GM19372 (cell line): ENCODE measurements around the gene AP5S1.
A peak's percentile ranks its signal among the peaks of the same experiment; 100 is the strongest.
"Not testable (repeated sequence)": the region's sequence is repeated elsewhere in the genome, so short reads cannot be mapped to it uniquely, and the experiment has no call there.

Experiments used
- ATAC-seq: cut with Tn5 transposase; IDR thresholded peaks from one replicate; pipeline ENCODE4 v1.9.1; 2021; ENCODE audit warnings: mild to moderate bottlenecking, low read depth, moderate library complexity; ENCODE audit not compliant: unreplicated experiment

AP5S1 gene

DNA sequence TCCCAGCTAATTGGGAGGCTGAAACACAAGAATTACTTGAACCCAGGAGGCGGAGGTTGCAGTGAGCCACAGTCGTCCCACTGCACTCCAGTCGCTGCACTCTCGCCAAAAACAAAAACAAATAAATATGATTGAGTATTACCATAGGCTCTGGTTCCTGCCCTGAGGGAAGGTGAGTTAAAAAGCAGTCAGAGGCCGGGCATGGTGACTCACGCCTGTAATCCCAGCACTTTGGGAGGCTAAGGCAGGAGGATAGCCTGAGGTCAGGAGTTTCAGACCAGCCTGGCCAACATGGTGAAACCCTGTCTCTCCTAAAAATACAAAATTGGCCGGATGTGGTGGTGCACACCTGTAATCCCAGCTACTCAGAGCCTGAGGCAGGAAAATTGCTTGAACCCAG is 19.9 kb downstream of the AP5S1 start:
- not testable (repeated sequence) for ATAC-seq

GRCh38 chr20:3842348-3842930 is 22.1 kb downstream of the AP5S1 start:
- no peak for ATAC-seq

DNA sequence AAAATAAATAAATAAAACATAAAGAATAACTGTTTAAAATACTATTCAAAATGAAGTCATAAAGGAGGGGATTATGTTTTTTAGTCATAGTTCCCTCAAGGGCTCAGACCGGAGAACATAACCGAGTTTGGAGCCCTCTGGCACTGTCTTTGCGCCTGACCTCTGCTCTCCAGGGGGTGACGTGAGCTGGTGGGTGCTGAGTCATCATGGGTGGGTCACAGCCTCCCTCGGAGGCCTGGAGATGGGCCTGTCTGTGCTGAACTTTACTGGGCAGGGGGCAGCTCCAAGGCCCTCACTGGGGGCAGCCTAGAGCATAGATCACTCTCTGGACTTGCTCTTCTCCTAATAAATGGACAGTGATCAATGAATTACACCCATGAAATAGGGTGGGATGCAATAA is 23.1 kb downstream of the AP5S1 start:
- no peak for ATAC-seq

DNA sequence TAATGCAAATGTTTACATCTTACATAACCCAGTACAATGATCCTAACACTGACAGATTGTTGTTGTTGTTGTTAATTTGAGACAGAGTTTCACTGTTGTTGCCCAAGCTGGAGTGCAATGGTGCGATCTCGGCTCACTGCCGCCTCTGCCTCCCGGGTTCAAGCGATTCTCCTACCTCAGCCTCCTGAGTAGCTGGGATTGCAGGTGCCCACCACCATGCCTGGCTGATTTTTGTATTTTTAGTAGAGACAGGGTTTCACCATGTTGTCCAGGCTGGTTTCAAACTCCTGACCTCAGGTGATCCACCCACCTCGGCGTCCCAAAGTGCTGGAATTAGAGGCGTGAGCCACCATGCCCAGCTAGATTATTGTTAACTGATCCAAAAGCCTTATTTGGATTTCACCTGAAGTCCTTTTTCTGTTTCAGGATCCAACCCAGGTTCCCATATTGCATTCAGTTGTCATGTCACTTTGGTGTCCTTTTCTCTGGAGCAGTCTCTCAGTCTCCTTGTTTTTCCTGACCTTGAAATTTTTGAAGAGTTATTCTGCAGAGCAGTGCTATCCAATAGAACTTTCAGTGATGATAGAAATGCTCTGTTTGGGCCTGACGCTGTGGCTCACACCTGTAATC is 23.8 kb downstream of the AP5S1 start:
- ATAC-seq, result not testable (repeated sequence)

DNA sequence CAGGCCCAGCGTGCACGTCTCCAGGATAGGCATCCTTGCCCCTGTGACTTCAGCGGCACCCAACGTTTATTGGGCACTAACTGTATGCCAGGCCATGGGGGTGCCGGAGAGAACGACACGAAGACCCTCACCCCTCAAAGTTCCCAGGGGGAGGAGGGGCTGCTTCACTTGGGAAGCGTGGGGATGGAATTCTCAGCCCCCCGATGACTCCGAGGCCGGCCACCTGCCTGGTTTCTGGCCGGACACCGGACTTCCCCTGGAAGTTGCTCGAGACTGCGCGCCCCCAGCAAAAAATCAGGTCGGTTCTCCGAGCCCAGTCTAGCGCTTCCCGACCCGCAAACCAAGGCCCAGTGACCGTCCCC is 26.0 kb downstream of the AP5S1 start:
- ATAC-seq, result no peak

GRCh38 chr20:3846740-3847428 is 26.5 kb downstream of the AP5S1 start, which contains the start of gene MAVS:
Gene MAVS, plus strand, starts transcription at chr20:3846834. Its CDS starts 7,791 bp downstream, at chr20:3854625.
- ATAC-seq, result peak; percentile 96

DNA sequence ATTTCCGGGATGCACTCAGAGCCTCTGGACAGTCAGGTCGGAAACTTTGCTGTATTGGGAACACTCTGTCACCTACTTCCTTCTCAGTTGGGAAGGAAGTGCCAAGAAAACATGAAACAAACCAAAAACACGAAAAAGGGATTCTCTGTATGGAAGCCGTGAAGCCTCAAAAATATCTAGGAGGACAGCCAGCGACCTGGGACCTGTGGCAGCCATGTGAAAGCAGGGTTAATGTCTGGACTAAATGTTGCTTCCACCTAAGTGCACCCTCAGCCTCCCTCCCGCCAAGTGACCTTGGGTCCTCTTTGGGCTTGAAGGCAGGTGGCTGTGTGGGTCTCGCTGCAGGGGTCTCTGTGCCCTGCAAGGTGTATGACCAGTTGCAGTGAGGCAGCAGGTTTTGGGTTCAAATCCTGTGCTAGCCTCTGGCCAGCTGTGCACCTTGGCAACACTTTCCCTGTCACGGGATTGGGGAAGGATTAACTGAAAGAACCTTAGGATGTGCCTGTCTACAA is 27.1 kb downstream of the AP5S1 start:
- no peak for ATAC-seq

DNA sequence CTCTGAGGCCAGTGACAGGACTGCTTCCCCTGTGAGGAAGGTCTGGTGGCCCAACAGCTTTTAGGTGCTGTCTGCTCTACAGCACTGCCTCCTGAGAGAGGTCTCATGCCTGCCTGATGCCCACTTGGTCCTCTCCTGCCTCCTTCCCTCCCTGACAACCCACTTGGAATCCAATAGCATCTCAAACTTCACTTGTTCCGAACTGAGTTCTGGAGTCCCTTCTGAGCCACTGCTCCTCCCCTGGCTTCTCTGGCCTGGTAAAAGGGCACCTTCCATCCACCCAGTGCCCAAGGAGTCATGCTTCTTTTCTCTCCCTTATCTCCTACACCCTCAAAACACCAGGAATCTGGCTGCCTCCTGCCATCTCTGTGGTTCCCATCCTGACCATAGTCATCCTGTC is 28.2 kb downstream of the AP5S1 start:
- no peak for ATAC-seq

DNA sequence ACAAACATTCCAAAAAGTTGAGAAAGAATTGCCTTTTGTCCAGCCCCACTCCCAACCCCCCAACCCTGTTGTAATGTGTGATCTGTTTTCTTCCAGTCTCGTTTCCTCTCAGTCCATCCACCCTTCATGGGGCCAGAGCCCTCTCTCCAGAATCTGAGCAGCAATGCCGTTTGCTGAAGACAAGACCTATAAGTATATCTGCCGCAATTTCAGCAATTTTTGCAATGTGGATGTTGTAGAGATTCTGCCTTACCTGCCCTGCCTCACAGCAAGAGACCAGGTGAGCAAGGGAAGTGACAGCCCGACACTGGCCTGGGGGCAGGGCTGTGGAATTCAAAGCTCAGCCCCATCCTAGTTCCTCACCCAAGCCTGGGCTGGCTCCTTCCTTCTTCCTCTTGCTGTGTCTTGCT is 34.1 kb downstream of the AP5S1 start:
- ATAC-seq, result no peak

DNA sequence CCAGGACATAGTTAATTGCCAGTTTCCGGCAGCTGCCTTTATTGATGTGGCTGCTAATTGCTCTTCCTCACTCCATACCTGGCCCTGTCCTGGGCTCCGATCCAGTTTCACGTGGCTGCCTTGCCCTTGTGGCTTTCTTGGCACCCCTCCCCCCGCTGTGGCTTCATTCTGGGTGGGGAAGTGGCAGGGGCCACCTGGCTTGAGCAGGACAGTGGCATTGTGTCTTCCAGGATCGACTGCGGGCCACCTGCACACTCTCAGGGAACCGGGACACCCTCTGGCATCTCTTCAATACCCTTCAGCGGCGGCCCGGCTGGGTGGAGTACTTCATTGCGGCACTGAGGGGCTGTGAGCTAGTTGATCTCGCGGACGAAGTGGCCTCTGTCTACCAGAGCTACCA is 37.1 kb downstream of the AP5S1 start:
- no peak for ATAC-seq

- no peak for ATAC-seq
Measured at GRCh38 chr20:3858689-3859088, 38.3 kb downstream of the AP5S1 start.

- no peak for ATAC-seq
Measured at GRCh38 chr20:3861191-3861590, 40.8 kb downstream of the AP5S1 start.

DNA sequence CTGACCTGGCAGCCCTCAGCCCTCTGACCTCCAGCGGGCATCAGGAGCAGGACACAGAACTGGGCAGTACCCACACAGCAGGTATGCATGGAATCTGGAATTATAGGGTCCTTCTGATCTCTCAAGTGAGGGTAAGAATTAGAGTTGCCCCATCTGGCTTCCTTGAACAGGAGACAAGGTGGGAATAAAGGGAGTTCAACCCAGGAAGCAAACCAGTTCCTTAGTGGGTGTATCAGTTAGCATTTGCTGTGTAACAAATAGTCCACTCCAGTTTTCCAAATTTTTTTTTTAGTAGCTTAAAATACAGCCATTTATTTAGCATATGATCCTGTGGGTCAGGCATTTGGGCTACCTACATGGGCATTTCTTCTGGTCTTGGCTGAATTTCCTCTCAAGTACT is 42.0 kb downstream of the AP5S1 start:
- no peak for ATAC-seq

- ATAC-seq, result no peak
Measured at GRCh38 chr20:3863317-3863716, 43.0 kb downstream of the AP5S1 start.

GRCh38 chr20:3864518-3864917 is 44.2 kb downstream of the AP5S1 start:
- no peak for ATAC-seq

GRCh38 chr20:3865152-3865886 is 45.0 kb downstream of the AP5S1 start:
- ATAC-seq, result no peak

DNA sequence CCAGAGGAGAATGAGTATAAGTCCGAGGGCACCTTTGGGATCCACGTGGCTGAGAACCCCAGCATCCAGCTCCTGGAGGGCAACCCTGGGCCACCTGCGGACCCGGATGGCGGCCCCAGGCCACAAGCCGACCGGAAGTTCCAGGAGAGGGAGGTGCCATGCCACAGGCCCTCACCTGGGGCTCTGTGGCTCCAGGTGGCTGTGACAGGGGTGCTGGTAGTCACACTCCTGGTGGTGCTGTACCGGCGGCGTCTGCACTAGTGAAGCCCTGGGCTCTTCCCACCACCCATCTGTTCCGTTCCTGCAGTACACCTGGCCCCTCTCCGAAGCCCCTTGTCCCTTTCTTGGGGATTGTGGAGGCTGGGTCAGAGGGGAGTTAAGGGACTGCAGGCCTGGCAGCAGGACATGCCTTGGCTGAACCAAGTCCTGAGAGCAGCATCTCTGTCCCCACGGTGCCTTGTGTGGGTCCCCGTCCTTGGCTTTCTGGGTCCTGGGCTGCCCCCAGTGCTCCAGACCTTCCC is 45.6 kb downstream of the AP5S1 start:
- ATAC-seq, result no peak

DNA sequence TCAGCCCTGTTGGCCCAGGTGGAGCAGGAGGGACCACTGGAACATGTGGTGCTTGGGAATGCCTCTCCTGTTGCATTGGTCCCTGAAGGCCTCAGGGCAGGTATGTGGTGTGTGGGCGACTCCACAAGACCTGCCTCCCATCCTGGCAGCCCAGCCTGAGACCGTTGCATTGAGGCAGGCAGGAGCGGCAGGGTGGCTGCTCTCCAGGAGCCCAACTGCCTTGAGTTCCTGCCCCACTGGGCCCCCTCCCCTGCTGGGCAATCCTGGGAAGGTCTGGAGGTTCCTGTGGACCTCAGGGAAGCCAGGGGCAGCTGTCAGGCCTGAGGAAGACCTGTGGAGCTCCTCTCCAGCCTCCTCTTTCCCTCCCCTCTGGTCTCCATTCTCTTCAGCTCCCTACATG is 46.1 kb downstream of the AP5S1 start:
- no peak for ATAC-seq

- no peak for ATAC-seq
Measured at GRCh38 chr20:3867802-3868201, 47.5 kb downstream of the AP5S1 start.

DNA sequence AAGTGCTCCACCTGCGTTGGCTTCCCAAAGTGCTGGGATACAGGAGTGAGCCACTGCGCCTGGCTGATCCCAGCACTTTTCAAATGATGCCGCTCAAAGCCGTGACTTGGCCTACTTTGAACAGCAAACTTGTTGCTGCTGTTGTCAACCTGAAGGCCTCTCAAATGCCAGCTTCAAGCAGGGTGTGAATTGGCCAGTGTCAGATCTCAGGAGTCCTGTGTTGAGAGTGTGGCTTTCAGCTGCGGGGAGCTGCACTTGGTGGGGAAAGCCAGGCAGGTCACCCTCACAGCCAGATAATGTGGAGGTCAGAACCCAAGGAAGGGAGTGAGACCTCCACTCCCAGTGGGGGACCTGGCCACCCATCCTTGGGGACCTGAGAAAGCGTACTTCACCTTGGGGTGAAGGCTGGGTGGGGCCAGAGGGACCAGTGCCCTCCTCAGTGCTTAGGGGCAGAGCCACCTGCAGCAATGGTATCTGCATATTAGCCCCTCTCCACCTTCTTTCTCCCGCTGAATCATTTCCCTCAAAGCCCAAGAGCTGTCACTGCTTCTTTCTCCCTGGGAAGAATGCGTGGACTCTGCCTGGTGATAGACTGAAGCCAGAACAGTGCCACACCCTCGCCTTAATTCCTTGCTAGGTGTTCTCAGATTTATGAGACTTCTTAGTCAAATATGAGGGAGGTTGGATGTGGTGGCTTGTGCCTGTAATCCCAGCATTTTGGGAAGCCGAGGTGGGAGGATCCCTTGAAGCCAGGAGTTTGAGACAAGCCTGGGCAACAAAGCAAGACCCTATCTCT is 49.7 kb downstream of the AP5S1 start:
- ATAC-seq, result no peak
